ENCODE results near the gene COA1.
A peak's percentile ranks its signal among the peaks of the same experiment; 100 is the strongest.
"Not testable (repeated sequence)": the region's sequence is repeated elsewhere in the genome, so short reads cannot be mapped to it uniquely, and the experiment has no call there.

The COA1 gene

GRCh38 chr7:43625453-43625852 is 103.9 kb downstream of the COA1 start:
- DNase-seq = peak; percentile 25

GRCh38 chr7:43624156-43624555 is 105.2 kb downstream of the COA1 start:
- DNase-seq = no peak

GRCh38 chr7:43621729-43622448 is 107.4 kb downstream of the COA1 start:
- DNase-seq = no peak

- DNase-seq = no peak
Measured at GRCh38 chr7:43619213-43620012, 109.9 kb downstream of the COA1 start.

- no peak for DNase-seq
Measured at GRCh38 chr7:43618073-43618472, 111.2 kb downstream of the COA1 start.

- DNase-seq = no peak
Measured at GRCh38 chr7:43616977-43617376, 112.3 kb downstream of the COA1 start.

- DNase-seq = no peak
Measured at GRCh38 chr7:43615558-43616145, 113.7 kb downstream of the COA1 start.

GRCh38 chr7:43612599-43613589 is 116.4 kb downstream of the COA1 start:
- DNase-seq = no peak

GRCh38 chr7:43612128-43612527 is 117.2 kb downstream of the COA1 start:
- no peak for DNase-seq

- DNase-seq = no peak
Measured at GRCh38 chr7:43609097-43609496, 120.2 kb downstream of the COA1 start.

GRCh38 chr7:43604251-43604650 is 125.1 kb downstream of the COA1 start:
- no peak for DNase-seq

- DNase-seq = no peak
Measured at GRCh38 chr7:43602256-43602655, 127.1 kb downstream of the COA1 start.

- DNase-seq = no peak
Measured at GRCh38 chr7:43600056-43600455, 129.3 kb downstream of the COA1 start.

- DNase-seq = not testable (repeated sequence)
Measured at GRCh38 chr7:43596426-43596825, 132.9 kb downstream of the COA1 start.

- no peak for DNase-seq
Measured at GRCh38 chr7:43594020-43594419, 135.3 kb downstream of the COA1 start.

- no peak for DNase-seq
Measured at GRCh38 chr7:43593010-43593409, 136.3 kb downstream of the COA1 start.

- DNase-seq = no peak
Measured at GRCh38 chr7:43592326-43592725, 137.0 kb downstream of the COA1 start.

- DNase-seq = no peak
Measured at GRCh38 chr7:43591558-43592180, 137.7 kb downstream of the COA1 start.

GRCh38 chr7:43590862-43591557 is 138.3 kb downstream of the COA1 start:
- no peak for DNase-seq

- DNase-seq = no peak
Measured at GRCh38 chr7:43589728-43590127, 139.6 kb downstream of the COA1 start.

All from effector CD4-positive, alpha-beta T cell (primary cell).